PC-3 (cell line): ENCODE data around the gene SYT9. TPM values are rescaled to one million over a fixed set of nuclear protein-coding genes. Genes with fewer than 3 reads are reported as not detected.

Experiments used
- ATAC-seq: fragments of 200-7000 bp; cut with Tn5 transposase; 2 replicates; pipeline ENCODE4 v1.9.1; 2020; ENCODE audit warnings: mild to moderate bottlenecking, moderate library complexity
- BruUV-seq: library from RNA; stranded (reverse); fragments of 400-500 nt; replicated peaks from 2 replicates; lab custom pipeline; 2021; lab: Mats Ljungman, UMichigan
- CTCF ChIA-PET: fragments of 300-600 bp; sonication (Branson Sonifier 250); formaldehyde crosslinking; loops from one replicate; lab custom pipeline; 2022; ENCODE audit warnings: antibody characterized with exemption; lab: Charles Lee
- POLR2A ChIA-PET: fragments of 300-600 bp; sonication (Branson Sonifier 250); formaldehyde crosslinking; loops from one replicate; lab custom pipeline; 2022; ENCODE audit warnings: antibody characterized with exemption; ENCODE audit not compliant: unreplicated experiment; lab: Charles Lee
- DNase-seq: peaks from one replicate; pipeline ENCODE4 v3.0.0-alpha.2; 2015
- H2AFZ ChIP-seq: fragments of 300-600 bp; sonication (generic); 2 replicates; pipeline ENCODE4 v1.6.0; 2016; ENCODE audit warnings: antibody characterized with exemption, low read length
- H3F3A ChIP-seq: fragments of 300-600 bp; sonication (generic); one replicate; pipeline ENCODE4 v1.6.0; 2017; ENCODE audit warnings: antibody characterized with exemption, low read length, control low read depth, mild to moderate bottlenecking; ENCODE audit not compliant: unreplicated experiment
- H3K27ac ChIP-seq: fragments of 300-600 bp; sonication (generic); 2 replicates; pipeline ENCODE4 v1.5.1; 2016; ENCODE audit warnings: mild to moderate bottlenecking, low read length
- H3K27me3 ChIP-seq: fragments of 300-600 bp; sonication (generic); 2 replicates; pipeline ENCODE4 v1.6.1; 2016; ENCODE audit warnings: low read length, mixed read lengths
- H3K36me3 ChIP-seq: fragments of 300-600 bp; sonication (generic); 2 replicates; pipeline ENCODE4 v1.6.1; 2016; ENCODE audit warnings: low read depth, mixed run types, low read length, mixed read lengths
- H3K4me1 ChIP-seq: fragments of 300-600 bp; sonication (generic); 2 replicates; pipeline ENCODE4 v1.5.1; 2016; ENCODE audit warnings: low read length; ENCODE audit not compliant: insufficient read depth
- H3K4me2 ChIP-seq: fragments of 300-600 bp; sonication (generic); 2 replicates; pipeline ENCODE4 v1.6.0; 2016; ENCODE audit warnings: low read length
- H3K4me3 ChIP-seq: fragments of 300-600 bp; sonication (generic); 2 replicates; pipeline ENCODE4 v1.5.1; 2016; ENCODE audit warnings: mild to moderate bottlenecking, low read length, mixed read lengths
- H3K79me2 ChIP-seq: fragments of 300-600 bp; sonication (generic); 2 replicates; pipeline ENCODE4 v1.6.1; 2017; ENCODE audit warnings: low read length, mixed read lengths
- H3K9ac ChIP-seq: fragments of 300-600 bp; sonication (generic); 2 replicates; pipeline ENCODE4 v1.6.0; 2016; ENCODE audit warnings: mild to moderate bottlenecking, low read length
- H3K9me2 ChIP-seq: fragments of 300-600 bp; sonication (generic); replicated peaks from 2 replicates; pipeline ENCODE4 v1.6.1; 2016; ENCODE audit warnings: mixed run types, low read length, mixed read lengths
- H3K9me3 ChIP-seq: fragments of 300-600 bp; sonication (generic); 2 replicates; pipeline ENCODE4 v1.6.1; 2016; ENCODE audit warnings: low read length, mixed read lengths
- H4K20me1 ChIP-seq: fragments of 300-600 bp; sonication (generic); 2 replicates; pipeline ENCODE4 v1.6.1; 2016; ENCODE audit warnings: low read length, mixed read lengths
- CTCF ChIP-seq: fragments of 300-600 bp; sonication (generic); conservative IDR thresholded peaks from 2 replicates; pipeline ENCODE4 v1.5.1; 2017; ENCODE audit warnings: antibody characterized with exemption, low read depth, mild to moderate bottlenecking, low read length
- EZH2 ChIP-seq: fragments of 300-600 bp; sonication (generic); IDR thresholded peaks from one replicate; pipeline ENCODE4 v1.6.1; 2017; ENCODE audit warnings: antibody characterized with exemption, mild to moderate bottlenecking, low read length; ENCODE audit not compliant: unreplicated experiment
- EZH2phosphoT487 ChIP-seq: fragments of 300-600 bp; sonication (generic); IDR thresholded peaks from 2 replicates; pipeline ENCODE4 v1.6.1; 2018; ENCODE audit warnings: mild to moderate bottlenecking, antibody characterized with exemption, low read length, borderline replicate concordance
- intact Hi-C: fragments of 100-400 bp; cut with micrococcal nuclease; formaldehyde crosslinking; loops from 2 replicates; pipeline ENCODE4 v1.9.0; 2023
- total RNA-seq: library from RNA; depleted of rRNA; stranded (reverse); fragments of >200 nt; gene quantifications from 2 replicates; pipeline ENCODE4 v1.2.3, GENCODE V29; 2014

The SYT9 gene
- total RNA-seq, 1 experiment from 2014 or later: 6.3 TPM

GRCh38 chr11:7430496-7430895 lies 178.8 kb downstream of the SYT9 start:
- no peak for DNase-seq
- BruUV-seq: no TSS peak
- intact Hi-C loops: no loop called here
- Histone ChIP-seq H2AFZ (no peak overlapping the region), H3K27me3 (no peaks in the 10 kb centered on the region), H3K4me2 (no peak overlapping the region), H3K36me3 (no peaks in the 10 kb centered on the region), H3K79me2 (no peaks in the 10 kb centered on the region), H3K9me3 (no peaks in the 10 kb centered on the region), H3K4me1 (no peaks in the 10 kb centered on the region), H3K27ac (no peak overlapping the region), H3F3A (no peaks in the 10 kb centered on the region), H3K4me3 (no peak overlapping the region), H3K9ac (no peak overlapping the region), H3K9me2 (no peaks in the 10 kb centered on the region), H4K20me1 (no peaks in the 10 kb centered on the region)
- POLR2A ChIA-PET: no interaction called here
- CTCF ChIA-PET: no interaction called here
- TF ChIP-seq EZH2phosphoT487 (no peak), EZH2 (no peak), CTCF (no peak)
- ATAC-seq: no peak

- Histone ChIP-seq H3K4me2 (no peak overlapping the region), H2AFZ (no peak overlapping the region), H3K27me3 (no peaks in the 10 kb centered on the region), H3F3A (no peaks in the 10 kb centered on the region), H3K4me1 (no peaks in the 10 kb centered on the region), H3K4me3 (no peak overlapping the region), H3K9me2 (no peaks in the 10 kb centered on the region), H4K20me1 (no peaks in the 10 kb centered on the region), H3K9ac (no peak overlapping the region), H3K79me2 (no peaks in the 10 kb centered on the region), H3K36me3 (no peaks in the 10 kb centered on the region), H3K27ac (no peak overlapping the region), H3K9me3 (no peaks in the 10 kb centered on the region)
- TF ChIP-seq EZH2 (no peak), EZH2phosphoT487 (no peak), CTCF (no peak)
- ChIA-PET CTCF (no interaction called here), POLR2A (no interaction called here)
- BruUV-seq: no TSS peak
- ATAC-seq (no peak), DNase-seq (no peak)
- intact Hi-C loops: no loop called here
Measured at GRCh38 chr11:7435176-7435575, 183.5 kb downstream of the SYT9 start.

GRCh38 chr11:7436146-7436545 lies 184.4 kb downstream of the SYT9 start:
- Histone ChIP-seq H4K20me1 (no peaks in the 10 kb centered on the region), H3K4me2 (no peak overlapping the region), H3K9me3 (no peaks in the 10 kb centered on the region), H3K4me1 (no peaks in the 10 kb centered on the region), H3K4me3 (no peak overlapping the region), H3K79me2 (no peaks in the 10 kb centered on the region), H3F3A (no peaks in the 10 kb centered on the region), H3K9me2 (no peaks in the 10 kb centered on the region), H3K27ac (no peak overlapping the region), H3K36me3 (no peaks in the 10 kb centered on the region), H3K9ac (no peak overlapping the region), H2AFZ (no peak overlapping the region), H3K27me3 (no peaks in the 10 kb centered on the region)
- intact Hi-C loops: no loop called here
- no TSS peak for BruUV-seq
- CTCF ChIA-PET: no interaction called here
- DNase-seq: no peak
- no peak for ATAC-seq
- POLR2A ChIA-PET: no interaction called here
- TF ChIP-seq EZH2phosphoT487 (no peak), CTCF (no peak), EZH2 (no peak)
